HS-5 (cell line): Measurements from ENCODE around the gene TMEM8B.

Experiments
- DNase-seq: peaks from one replicate; pipeline ENCODE4 v3.0.0-alpha.2; 2012; ENCODE audit warnings: low read depth

The TMEM8B gene

DNA sequence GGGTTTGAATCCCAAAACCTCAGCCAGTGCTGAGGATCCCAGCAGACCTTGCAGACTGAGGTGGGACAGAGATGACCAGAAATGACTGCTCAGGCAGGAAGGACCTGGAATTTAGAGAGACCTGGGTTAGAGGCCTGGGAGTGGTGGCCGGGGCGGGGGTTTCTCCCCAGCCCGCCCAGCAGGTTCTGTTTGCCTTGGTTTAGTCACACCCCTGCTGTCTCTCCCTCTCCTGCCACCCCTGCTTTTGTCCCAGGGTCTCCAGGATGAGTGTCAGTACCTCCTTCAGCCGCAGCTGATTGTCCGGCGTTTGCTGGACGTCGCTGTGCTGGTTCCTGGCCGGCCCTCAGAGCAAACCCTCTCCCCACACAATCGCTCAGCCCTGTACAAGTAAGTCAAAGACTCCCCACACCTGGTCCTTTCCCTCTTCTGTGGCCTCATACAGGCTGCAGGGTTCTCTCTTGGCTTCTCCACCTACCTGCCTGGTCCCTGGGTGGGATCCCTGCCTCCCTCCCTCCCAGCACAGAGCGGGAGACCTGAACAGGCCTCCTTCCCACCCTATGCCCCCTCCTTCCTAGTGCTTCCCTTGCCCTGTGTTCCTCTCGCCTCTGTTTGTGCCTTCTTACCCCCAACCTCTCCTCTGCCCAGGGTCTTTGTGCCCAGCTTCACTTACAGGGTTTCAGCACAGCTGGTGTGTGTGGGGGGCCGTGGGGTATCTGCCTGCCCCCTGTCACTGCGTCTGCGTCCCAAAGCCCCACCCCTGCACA, 12.0 kb downstream of the TMEM8B start:
- no peak for DNase-seq

DNA sequence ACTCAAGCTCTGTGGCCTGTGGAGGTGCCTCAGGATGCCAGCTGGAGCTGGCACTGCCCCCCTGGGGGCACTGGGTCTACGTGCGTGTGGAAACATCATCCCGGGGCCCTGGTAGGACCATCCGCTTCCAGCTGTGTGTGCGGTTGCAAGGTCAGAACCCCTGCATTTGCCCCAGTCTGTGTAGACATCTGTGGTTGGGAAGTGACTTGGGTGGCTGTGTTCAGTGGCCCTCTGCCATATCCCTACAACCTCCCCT, 12.5 kb downstream of the TMEM8B start:
- no peak for DNase-seq

DNA sequence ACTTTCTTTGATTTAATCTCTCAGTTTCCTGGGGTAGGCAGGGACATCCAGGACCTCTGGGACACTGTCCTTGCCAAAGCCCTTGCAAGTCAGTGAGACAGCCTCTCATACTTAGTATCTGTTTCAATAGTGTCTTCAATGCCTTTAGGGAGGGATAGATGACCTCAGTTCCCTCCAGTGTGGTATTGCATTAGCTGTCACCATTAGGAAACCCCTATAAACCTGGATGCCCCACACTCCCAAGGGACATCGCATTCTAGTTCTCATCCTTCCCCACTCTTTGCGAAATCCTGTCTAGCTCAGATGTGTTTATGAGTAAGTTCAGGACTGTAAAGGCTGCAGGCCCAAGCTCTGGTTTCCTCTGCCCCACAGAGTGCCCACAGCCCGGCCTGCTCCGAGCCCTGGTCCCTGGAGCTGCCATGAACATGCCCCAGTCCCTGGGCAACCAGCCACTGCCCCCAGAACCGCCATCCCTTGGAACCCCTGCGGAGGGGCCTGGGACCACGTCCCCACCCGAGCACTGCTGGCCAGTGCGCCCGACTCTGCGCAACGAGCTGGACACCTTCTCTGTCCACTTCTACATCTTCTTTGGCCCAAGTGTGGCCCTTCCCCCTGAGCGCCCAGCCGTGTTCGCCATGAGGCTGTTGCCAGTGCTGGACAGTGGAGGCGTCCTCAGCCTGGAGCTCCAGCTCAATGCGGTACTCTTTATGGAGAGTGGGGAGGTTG, 13.2 kb downstream of the TMEM8B start:
- no peak for DNase-seq

DNA sequence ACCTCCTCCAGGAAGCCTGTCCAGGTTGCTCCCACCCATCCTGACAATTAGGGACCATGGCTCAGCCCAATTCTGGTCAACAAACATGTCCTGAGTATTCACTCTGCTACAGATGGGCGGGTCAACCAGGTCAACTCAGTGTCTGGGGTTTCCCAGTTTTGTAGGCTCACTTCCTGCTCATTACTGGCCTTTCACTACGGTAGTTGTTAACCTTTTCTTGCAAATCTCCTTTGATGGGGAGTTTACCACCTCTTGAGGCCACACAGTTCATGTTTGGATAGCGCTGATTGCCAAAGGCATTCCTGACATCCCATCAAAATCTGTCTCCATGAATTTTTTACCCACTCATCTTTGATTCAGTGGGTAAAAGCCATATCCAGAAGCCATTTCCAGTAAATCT, 13.8 kb downstream of the TMEM8B start:
- DNase-seq, result no peak

DNA sequence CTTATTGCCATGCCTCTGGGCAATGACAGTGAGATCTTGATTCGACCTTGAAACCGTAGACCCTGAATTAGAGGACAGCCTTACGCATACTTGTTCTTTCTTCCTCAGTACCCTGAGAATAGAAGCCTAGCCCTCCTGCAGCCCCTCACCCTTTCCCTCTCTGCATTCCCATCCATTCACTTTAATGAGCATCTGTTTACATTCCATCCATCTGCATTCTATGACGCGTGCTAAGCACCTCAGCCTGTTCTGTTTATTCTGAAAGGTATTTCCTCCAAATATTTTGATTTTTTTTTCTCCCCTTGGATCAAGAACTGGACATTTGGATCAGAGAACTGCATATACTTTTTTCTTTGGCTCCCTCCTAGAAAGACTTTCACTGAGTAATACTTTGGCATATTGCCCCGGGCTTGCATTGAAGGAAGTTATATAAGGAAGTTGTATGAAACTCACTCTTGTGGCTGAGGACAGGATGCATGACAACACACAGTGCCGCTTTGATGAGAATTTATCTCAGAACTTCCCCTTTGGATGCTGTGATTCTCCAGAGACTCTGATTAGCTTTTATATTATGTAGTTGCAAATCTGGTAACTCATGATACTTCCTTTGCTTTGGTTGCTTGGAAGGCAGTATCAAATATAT, 15.7 kb downstream of the TMEM8B start:
- peak; percentile 89 for DNase-seq

DNA sequence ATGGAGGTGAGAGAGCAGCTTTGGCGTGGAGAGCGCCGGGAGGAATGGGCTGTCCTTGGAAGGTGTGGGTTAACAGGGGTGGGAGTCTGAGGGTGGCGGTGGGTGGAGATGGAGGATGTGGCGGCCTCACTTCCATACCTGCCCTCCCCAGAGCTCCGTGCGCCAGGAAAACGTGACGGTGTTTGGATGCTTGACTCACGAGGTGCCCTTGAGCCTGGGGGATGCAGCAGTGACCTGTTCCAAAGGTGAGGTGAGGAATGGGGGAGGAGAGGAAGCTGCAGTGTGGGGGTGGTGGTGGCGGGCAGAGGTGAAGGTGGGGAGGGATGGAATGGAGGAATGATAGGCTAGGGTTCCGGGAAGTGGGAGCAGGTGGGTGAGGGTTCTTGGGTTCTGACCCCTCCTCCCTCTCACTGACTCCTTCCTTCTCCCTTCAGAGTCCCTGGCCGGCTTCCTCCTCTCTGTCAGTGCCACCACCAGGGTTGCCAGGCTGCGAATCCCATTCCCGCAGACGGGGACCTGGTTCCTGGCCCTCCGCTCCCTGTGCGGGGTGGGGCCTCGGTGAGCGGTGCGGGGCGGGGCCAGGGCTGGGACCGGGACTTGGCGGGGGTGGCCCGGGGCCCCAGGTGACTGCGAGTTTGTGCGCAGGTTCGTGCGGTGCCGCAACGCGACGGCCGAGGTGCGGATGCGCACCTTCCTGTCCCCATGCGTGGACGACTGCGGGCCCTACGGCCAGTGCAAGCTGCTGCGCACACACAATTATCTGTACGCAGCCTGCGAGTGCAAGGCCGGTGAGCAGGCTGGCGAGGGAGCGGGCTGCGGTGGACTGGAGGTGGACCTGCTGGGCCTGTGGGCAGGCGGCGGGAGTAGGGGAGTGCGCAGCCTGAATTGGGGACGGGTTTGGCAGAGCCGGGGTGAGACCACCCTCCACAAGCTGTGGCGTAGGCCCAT, 17.1 kb downstream of the TMEM8B start:
- no peak for DNase-seq

DNA sequence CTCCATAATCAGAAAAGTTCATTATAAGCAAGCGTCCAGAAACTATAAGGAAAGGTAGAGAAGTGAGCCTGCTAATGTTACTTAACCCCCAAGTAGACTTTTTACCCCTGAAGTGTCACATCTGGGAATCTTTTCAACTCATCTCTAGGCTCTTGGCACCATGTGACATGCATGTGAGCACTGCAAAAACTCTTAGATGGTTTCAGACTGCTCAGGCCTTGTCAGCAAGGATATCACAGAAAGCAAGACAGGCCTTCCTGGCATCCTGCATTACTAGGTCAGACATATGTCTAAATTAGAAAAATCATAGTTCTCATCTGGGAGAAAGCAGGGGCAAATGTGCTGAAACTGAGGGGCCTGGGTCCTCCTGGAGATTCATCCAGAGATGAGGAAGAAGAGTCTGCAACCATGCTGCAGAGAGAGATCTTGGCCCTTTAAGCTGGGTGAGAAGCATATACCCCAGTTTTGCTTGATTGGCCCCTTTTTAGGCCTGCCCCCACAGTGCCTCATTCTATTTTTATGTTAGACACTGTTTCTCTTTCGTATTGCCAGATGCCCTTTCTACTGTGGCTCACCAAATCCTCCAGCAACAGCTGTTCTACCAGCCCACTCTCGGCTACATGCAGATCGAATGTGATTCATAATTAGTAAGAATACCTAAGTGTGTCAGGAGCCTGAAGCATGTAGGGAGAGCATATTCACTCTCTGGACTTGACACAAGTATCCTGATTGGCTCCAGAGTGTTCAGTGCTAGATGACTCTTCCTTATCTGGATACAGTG, 19.0 kb downstream of the TMEM8B start:
- peak; percentile 93 for DNase-seq

DNA sequence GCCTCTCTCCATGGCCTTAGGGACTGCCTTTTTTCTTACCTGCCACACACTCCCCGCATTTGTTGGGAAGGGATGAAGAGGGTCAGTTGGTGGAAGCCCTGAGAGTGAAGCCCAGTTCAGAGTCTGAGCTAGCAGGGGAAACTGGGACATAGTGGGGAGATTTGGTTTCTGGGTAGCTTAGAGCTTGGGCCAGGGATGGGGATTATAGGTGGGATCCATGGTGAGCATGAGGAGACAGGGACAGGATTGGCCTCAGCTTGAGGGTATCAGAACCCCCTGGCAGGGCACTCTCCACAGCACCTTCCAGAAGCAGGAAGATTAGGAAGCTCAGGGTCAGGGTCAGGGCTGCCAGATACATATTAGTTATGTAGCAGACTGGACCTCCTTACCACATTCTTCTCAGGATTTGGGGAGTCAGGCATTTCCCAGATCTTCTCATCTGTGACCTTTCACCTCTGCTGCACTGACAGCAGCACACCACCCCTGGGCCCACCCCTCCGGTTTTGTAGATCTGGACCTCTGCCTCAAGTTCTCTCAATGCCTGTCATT, 23.3 kb downstream of the TMEM8B start:
- DNase-seq, result no peak

DNA sequence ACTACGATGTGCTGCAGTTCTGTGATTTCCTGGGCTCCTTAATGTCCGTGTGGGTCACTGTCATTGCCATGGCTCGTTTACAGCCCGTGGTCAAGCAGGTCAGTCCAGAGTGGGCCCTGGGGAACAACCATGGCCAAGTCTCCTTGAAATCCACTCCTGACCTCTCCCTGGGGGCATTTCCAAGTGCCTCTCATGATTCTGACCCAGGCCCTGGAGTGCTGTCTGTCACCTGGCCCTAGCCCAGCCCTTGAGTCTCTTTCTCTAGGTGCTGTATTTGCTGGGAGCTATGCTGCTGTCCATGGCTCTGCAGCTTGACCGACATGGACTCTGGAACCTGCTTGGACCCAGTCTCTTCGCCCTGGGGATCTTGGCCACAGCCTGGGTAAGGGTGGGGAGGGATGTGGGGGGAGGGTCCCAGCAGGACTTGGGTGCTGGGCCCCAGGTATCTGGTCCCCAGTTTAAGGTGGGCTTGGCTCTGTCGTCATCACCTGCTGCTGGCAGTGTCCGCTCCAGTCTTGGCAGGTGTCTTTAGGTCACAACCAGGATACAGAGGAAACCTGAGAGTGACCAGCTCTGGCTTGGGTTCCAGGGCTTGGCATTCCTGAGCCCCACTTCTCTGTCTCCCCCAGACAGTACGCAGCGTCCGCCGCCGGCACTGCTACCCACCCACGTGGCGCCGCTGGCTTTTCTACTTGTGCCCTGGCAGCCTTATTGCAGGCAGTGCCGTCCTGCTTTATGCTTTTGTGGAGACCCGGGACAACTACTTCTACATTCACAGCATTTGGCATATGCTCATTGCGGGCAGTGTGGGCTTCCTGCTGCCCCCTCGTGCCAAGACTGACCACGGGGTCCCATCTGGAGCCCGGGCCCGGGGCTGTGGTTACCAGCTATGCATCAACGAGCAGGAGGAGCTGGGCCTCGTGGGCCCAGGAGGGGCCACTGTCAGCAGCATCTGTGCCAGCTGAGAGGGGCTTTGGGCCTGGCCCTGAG, 24.1 kb downstream of the TMEM8B start:
- no peak for DNase-seq

DNA sequence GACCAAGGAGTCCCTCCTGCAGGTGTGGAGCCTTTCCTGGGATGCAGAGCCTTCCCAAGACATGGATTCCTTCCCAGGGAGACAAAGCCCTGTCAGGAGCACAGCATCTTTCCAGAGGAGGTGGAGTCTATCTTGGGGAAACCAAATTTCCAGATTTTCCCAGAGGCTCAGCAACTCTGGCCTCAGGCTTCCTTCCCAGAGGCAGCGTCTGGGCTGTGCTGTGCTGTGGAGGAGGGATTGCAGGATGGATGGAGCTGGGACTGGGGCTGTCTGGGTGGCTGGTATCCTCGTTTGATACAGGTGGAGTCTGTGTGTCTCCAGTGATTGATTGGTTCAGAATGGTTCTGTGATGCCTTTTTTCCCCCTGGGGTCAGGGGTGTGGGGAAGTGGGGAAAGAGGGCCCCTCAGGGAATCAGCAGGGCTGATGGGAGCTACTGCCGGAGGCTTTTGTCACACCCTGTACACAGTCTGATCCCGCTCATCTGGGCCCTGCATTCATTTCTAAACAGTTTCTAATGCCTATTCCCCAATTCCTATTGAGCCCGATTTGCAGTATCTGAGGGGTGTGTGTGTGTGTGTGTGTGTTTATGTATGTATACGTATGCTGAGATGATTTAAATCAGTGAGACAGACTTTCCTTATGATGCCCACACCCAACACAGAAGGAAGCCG, 25.2 kb downstream of the TMEM8B start:
- DNase-seq, result no peak

DNA sequence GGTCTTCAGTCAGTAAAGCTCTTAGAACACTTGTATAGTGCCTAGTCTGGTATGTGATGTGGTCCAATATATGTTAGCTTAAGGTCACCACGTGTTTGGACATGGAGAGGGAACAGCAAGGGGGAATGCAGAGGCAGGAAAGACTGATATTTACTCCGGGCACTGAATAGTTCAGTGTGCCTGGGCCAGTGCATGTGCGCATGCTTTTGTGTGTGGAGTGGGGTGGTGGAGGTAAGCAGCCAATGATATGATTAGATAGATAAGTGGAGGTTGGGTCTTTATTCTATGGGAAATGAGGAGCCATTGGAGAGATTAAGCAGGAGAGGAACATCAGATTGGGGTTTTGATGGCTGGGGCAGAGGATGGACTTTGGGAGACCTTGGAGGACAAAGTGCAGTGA, 27.2 kb downstream of the TMEM8B start:
- DNase-seq, result no peak

DNA sequence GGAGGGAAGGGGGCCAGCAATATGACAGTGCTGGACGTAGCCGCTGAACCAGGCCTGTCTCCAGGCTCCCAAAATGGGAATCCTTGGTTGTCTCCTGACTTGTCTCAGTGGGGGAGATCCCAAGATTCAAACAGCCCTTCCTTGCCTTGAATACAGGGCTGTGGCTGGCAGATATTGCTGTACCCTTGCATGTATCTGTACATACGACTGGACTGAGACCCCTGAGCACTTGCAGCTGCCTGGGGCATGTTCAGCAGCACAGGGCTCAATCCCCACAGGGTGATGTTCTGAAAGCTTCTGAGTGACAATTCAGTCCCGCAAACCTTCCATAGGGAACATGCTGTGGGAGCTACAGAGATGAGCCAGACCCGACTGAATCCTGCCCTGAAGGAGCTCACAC, 27.9 kb downstream of the TMEM8B start:
- DNase-seq, result no peak

DNA sequence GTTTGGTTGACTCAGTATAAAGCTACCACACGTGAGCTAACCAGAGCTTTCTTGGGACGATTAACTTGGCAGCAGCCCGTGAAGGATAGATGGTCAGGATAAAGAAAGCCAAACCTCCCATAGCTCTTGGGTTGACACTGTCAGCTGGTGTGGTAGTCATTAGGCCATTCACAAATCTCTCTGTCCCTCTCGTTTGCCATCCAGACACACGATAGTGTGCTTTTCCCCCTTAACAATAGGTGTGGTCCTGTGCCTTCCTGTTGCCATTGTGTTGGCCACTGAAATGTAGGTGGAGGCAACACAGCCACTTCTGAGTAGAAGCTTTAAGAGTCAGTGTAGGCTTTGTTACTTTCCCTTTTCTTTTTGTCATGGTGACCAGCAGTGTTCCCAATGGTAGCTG, 29.4 kb downstream of the TMEM8B start:
- DNase-seq, result no peak

DNA sequence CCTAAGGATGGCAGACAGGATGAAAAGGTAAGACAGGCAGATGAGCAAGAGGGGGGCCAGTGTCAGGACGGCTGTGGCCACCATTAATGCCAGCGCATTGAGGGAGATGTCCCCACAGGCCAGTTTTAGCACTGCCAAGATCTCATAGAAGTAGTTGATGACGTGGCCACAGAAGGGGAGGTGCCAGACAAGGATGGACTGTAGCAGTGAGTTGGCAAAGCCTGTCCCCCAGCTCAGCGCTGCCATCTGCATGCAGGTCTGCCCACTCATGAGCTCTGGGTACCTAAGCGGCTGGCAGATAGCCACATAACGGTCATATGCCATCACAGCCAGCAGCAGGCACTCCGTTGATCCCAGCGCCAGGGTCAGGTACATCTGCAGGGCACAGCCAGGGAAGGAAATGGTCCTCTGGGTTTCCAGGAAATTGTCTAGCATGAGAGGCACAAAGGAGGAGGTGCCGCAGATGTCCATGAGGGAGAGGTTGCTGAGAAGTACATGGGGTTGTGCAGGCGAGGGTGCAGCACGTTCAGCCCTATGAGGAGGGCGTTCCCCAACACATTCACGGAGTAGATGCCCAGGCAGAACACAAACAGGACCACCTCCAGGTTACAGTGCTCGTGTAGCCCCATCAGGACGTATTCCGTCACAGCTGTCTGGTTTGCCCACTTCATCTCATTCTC, 30.4 kb downstream of the TMEM8B start:
- no peak for DNase-seq

DNA sequence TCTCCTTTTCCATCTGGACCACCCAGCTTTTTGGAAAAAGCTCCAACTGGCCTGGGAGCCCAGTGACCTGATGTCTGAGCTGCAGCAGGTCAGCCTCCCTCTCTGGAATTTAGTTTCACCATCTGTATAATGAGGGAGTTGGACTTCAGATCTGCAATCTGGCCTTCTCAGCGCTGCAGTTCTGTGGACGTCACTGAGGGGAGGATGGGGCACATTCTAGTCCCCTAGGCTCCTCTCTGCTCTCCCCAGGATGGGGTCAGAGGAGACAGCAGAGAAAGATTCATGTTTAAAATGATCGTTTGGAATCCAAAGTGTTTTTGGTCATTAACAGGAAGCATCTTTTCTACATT, 30.9 kb downstream of the TMEM8B start:
- no peak for DNase-seq

DNA sequence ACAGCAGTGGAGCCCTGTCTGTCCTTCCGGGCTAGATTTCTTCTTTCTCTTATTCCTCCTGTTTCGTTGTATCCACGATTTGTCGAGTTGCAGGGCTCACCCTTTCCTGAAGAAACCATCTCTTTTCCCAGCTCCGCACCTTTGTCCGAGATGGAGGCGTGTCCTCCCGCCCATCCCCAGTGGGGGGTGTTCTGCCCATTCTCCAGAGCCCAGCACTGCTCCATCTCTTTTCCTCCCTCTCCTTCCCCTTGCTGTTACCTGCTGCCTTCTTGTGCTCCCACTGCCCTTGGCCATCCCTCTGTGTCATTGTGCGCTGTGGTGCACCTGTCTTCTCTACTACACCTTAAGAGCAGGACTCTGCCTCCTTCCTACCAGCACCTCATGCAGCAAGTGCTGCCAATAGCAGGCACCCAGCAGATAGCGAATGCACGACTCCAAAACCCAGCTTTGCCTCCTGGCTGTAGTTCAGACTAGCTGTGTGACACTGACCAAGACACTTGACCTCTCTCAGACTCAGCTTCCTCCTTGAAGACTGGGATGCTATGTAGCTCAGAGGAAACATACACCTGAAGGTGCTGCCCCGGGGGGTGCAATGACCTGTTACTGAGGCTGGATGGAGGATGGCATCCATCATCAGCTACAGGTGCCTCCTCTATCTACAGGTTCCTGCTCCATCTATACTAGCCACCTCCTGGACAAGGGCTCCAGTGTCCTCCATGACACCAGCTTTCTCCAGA, 32.3 kb downstream of the TMEM8B start:
- DNase-seq, result no peak

DNA sequence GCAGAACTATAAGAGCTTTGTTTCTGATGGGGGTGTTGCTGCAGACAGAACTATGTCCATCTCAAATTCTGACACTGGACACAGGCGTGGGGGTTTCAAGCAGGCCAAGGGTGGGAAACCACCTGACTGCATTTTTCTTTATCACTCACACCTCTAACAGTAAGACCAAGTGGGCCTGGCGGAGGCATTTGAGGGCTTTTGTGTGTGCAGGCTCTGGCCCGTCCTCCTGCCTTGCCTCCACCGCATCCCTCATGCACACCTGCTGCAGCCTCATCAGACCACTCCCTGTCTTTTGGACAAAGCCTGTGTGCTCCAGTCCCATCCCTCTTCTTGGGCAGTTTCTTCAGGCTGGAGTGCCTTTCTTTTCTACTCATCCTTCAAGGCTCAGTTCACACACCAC, 33.3 kb downstream of the TMEM8B start:
- DNase-seq, result no peak

DNA sequence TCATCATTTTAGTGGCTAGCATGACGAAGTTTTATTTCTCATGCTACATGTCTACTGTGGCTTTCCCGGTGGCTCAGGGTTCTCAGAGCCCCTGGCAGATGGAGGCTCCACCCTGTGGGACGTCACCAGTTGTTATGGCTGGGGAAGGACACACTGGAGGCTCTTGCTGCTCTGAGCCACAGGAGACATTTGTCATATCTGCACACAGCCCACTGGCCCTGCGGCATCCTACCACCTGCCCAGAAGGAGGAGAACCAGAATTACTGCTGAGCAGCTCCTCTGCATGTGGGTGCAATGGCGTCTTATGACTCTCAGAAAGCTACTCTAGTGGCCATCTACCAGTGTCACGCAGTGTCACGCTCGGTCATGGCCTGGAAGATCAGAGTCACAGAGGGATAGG, 34.6 kb downstream of the TMEM8B start:
- no peak for DNase-seq
